HCEC 1CT (cell line): ENCODE data around the gene NAV3.
A peak's percentile ranks its signal among the peaks of the same experiment; 100 is the strongest.

Source experiments
- DNase-seq: peaks from one replicate; pipeline ENCODE4 v3.0.0-alpha.2; 2017

Gene NAV3

DNA sequence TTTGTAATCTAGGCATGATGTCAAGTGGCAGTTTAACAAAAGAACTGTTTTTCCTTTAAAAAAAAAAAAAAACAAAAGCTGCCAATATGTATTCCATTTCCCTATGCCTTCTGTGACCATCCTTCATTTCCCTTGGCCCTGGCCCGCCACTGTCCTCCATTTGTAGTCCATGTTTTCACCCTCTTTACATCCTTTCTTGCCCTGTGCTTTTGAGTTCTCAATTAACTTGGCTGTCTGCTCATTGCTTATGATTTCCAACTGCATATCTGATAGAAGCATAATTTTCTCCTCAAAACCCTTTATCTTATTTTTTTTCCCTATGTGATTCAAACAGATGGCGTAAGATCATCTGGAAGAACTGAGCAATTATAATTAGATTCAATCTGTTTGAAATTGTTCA is 297.5 kb downstream of the NAV3 start:
- no peak for DNase-seq

DNA sequence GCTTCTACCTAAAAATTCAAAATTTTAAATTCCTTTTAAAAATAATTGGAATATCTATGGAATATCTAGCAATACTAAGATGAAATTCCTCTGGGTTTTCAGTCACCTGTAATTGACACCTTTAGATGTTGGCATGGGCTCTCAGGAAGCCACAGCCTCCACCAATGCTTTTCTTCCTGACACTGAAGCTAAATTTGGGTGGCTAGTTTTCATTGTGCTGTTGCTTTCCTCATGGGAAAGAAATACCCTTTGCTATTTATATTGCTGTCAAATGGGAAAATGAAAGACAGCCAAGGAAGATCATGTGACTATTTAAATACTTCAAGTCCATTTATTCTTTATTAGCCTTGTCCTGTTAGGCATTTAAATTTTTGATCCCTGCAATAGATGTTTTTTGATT is 313.0 kb downstream of the NAV3 start:
- no peak for DNase-seq

DNA sequence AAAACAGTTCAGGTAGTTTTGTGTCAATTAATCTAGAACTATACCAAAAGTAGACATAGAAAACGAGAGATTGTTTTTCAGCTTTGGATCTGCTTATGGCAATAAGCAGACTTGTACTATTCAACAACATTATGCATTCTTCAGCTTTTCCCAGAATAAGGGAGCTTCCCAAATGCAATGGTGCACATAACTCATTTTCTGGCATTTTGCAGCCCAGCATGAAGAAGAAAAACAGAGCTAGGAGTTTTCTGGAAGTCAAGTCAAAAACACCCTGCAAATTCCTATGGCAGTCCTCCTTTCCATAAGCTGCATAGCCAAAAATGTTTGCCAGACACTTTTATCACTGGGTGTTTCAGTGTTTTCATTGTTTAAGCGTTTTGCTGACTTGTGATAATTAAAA is 314.7 kb downstream of the NAV3 start:
- no peak for DNase-seq

DNA sequence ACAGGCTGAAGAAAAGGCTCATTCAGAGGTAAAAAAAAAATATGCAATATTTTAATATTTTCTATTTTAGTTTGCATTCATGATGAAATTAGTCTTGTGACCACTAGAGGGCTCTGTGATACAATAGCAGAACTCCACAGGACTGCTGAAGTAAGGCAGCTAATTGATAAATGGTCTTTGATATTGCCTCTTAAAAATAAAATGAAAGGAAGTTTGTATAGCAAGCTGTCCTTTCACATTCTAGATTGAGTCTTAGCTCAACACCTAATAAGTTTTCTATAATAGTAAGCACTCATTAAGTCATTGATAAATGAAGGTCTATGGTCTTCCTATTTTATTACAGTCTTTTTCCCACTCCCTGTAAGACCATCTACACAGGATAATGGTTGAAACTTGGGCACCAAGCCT is 315.7 kb downstream of the NAV3 start:
- DNase-seq: peak; percentile 47

DNA sequence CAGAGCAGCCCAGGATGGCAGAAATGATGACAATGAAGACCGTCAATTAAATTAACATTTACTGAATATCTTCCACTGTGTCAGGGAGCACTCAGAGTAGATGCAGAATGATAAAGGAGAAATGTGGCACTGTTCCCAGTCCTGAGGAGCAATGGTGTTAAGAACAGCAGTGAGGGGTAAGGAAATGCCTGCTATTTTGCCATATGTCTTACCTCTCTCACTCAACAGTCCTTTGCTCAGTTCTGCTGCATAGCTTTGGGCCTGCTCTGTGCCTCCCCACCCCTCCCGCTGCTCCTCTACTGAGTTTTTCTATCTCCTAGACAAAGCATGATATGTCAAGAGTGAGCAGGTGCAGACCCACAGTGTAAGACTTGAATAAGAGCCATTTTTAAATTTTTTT is 318.8 kb downstream of the NAV3 start:
- DNase-seq: no peak

DNA sequence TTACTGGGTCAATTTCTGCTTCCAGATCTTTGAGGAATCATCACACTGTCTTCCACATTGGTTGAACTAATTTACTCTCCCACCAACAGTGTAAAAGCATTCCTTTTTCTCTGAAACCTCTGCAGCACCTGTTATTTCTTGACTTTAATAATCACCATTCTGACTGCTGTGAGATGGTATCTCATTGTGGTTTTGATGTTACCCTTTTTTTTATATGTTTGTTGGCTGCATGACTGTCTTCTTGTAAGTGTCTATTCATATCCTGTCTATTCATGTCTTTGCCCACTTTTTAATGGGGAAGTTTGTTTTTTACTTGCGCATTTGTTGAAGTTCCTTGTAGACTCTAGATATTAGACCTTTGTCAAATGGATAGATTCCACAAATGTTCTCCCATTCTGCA is 324.9 kb downstream of the NAV3 start:
- DNase-seq: no peak

DNA sequence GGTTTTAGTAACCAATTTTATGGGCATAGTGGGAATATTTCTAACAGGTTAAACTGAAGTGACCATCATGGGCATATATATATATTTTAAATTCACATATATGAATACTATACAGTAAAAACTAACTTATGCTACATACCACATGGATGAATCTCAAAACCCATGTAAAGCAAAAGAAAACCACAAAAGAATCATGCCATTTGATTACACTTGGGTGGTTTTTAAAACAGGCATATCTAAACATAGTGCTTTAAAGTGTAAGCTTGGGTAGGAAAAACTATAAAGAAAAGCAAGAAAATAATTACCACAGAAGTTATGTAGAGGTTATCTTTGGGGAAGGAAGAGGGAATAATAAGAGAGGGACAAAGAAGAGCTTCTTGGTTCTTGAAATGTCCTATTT is 326.1 kb downstream of the NAV3 start:
- DNase-seq: no peak

DNA sequence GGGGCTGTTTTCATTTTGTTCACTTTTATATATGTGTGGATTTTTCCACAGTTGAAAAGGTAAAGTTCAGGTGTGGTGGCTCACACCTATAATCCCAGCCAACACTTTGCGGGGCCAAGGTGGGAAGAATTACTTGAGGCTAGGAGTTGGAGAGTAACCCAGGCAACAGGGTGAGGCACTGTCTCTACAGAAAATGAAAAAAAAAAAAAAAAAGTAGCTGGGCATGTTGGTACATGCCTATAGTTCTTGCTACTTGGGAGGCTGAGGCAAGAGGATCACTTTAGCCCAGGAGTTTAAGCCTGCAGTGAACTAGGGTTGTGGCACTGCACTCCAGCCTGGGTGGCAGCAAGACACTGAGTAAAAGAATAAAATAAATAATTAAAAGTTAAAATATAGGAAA is 326.5 kb downstream of the NAV3 start:
- no peak for DNase-seq

DNA sequence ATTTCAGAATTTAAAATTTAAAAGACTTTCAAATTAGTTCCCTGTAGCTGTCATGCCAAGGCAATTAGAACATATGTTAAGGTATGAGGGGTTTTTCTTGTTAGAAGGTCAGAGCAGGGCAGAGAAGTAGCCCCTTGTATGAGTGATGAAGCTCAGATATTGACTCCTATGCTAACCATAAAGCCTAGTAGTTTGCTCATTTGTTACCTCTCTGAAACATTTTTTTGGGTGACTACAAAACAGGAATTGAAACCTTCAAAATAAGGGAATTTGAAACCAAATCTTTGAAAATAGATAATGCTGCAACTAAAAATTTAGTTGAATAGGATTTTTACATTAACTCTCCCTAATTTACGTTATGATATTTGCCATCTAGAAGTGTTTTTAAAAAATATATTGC is 333.5 kb downstream of the NAV3 start:
- no peak for DNase-seq

DNA sequence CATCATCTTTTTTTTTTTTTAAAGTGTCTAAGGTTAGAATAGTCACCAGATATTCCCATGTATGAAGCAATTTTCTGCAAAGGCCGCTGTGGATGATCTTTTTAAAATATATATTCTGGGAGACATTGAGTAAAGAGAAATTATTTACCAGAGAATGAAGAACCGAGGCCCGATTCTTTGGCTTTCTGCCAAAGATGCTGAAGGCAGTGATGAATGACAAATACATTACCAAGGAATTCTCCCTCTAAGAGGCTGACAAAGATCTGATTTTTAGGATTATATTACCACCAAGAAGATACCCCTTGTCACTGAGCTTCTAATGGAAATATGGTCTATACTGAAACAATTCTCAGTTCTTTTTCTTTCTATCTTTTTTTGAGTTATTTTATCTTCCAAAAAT is 336.8 kb downstream of the NAV3 start:
- DNase-seq: no peak

DNA sequence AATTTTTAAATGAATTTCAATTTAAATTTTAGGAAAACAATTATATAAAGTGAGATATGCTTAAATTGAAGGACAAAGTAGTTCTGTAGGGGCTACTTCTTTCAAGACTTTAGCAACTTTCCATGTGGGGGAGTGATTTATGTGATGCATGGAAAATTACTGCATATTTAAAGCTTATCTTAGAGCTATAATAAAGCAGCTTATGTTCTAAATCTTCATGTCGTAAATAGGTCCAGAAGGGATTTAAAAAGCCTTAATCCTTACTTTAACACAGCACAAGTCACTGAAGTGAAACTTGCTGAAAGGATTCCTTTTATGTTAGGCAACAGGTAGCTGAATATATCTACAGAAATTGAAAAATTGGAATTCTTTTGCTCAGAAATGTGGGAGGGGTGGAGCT is 340.4 kb downstream of the NAV3 start:
- DNase-seq: no peak

DNA sequence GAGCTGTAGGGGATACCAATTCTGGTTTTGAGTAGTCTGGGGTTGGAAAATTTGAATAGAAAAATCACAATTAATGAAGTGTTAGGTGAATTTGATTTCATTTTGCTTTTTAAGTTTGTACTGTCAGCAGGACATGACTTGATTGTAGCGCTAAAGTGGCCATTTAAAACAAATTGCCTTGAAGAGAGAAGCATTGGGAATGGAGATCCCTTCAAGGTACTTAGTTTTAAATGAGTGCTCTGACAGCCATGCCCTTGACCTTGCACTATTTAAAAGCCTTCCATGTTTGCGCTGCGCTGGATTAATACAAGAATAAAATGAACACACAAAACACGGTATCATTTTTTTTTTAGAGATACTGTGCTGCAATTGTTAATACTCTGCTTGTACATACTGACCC is 345.9 kb downstream of the NAV3 start:
- no peak for DNase-seq

DNA sequence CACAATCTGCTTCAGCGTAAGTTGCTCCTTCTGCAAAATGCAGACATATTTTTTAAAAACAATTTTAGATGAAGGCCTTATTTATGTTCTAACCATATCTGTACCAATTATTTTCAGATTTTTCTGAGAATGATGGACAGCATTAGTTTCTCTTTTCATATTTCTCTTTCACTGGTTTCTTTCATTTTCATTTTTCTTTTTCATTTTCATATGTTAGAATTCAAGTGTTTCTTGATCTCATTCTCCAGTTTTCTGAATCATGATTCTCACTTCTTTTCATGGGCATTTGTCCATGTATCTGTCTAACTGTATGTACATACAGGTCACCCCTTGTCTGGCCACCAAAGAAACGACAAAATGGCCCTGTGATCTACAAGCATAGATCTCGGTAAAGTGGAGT is 346.6 kb downstream of the NAV3 start:
- DNase-seq: no peak

DNA sequence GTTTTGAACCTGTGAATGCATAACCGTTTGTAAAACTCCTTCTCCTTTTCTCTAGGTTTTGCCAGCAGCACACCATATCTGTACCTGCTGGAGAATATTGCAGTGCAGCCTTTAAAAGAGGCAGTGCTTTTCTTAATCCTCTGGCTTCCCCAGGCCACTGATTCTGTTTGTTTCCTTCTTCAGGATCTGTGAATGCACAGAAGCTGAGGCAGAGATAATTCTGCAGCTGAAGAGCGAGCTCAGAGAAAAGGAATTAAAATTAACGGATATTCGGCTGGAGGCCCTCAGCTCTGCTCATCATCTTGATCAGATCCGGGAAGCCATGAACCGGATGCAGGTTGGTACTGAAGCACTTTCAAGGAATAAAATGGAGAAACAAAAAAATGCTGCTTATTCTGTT is 348.7 kb downstream of the NAV3 start:
- no peak for DNase-seq

DNA sequence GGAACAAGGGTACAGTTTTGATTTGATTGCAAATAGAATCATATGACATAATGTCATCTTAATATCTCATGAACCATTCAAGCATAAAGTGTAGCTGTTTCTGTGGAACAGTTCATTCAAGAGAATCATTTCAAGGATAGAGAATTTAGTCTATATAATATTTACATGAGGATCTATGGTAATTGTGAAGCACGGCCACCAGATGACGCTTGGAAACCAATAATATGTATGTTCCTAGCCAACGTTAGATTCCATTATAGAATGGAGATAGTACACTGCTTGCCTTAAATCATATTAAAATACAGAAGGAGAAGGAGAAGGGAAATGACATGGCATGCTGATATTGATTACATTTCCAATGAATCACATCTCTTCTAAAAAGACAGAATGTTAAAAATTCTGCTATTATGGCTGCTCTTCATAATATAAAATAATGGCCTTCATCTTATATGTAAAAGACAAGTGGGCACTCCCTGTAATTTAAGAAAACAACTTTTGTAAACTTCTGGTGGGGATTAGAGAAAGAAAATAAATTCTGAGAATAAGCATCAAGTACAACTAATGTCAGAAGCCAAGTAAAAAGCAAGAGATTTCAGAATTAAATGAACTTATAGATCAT is 351.0 kb downstream of the NAV3 start:
- peak; percentile 56 for DNase-seq

DNA sequence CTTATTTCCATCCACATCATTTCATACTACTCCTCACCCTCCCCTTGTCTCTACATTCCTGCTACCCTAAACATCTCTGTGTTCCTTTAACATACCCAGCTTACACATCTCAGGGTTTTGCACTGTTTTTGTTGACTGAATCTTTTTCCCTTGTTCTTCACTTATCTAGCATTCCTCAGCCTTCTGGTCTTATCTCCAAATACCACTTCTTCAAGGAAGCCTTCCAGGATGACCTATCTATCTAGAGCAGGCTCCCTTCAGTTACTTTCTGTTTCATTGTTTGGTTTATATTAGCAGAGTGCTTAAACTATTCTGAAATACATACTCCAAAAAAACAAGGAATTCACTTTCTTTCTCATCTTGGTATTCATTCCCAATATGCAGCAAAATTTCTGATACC is 353.1 kb downstream of the NAV3 start:
- no peak for DNase-seq

DNA sequence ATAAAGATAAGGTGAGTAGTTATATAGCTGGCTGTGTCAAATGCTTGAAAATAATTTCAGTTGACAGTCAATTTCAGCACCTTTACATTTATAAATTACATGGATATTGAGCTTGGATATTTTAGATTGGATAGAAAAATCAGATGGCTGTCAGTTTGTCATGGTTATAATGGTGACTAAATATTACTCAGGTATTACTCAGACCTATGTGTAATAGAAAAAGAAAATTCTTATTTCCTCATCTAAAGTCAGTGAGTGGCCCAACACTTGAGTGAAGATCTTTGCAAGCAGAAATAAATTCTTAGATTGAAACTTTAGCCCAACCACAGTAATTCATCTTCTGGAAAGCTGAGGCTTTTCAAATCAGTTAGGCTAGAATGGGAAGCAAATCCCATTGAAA is 354.4 kb downstream of the NAV3 start:
- DNase-seq: peak; percentile 88

DNA sequence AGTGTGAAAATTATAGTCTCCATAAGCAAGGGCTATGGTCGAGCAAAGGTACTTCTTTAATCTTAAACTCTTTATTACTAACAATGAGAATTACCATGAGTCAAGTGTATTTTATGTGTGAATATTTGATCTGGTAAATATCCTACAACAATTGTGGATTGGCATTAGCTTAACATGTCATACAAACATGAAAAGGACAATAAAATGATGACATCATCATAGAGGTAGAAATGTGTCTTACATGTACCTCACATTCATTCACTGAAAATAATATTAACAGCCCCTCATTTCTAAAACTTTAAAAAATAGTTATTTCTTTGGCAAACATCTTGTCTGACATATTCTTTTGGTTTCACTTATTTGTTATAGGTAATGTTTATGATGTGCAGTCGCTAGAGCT is 355.0 kb downstream of the NAV3 start:
- DNase-seq: no peak

DNA sequence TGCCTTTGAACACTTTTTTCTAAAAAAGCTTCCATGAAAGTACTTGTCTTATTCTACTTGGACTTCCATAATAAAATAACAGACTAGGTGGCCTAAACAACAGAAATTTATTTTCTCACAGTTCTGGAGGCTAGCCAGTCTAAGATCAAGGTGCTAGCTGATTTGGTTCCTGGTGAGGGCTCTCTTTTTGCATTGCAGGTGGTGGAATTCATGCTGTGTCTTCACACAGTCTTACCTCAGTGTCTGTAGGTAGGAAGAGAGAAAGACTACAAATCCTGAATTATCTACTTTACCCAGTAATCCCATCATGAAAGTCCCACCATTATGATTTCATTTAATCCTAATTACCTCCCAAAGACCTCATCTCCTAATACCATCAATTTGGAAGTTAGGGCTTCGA is 356.0 kb downstream of the NAV3 start:
- DNase-seq: no peak

DNA sequence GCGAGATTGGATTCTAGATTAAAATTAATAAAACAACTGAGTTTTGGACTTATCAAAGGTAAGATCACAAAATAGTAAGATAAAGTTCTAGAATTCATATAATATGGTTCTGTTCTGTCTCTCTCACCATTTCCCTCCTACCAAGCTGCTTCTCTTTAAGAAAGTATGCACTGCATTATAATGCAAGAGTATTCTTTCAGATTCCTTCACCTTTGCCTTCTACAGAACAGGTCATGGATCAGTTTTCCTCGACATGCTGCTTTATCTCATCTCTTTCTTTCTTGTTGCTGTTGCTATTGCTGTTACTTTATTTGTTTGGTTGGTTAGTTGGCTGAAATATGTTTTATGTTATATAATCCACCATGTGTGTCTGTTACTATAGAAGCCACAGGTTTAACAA is 357.0 kb downstream of the NAV3 start:
- DNase-seq: no peak

DNA sequence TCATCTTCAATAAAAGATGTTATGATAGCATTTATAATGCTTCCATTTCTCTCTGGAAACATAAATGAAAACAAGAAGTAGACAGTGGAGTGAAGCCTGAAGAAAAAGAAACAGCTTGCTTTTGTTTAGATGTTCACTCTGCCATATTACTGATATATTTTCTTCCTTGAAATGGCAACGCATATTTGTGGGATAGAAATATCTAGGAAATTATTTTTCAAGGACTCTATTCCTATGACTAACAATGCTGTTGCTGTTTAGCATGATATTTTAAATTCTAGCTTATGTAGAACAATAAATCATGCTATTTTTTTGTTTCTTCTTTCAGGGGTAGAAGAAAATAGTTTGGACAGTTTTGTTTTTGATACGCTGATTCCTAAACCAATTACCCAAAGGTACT is 359.0 kb downstream of the NAV3 start:
- peak; percentile 62 for DNase-seq

DNA sequence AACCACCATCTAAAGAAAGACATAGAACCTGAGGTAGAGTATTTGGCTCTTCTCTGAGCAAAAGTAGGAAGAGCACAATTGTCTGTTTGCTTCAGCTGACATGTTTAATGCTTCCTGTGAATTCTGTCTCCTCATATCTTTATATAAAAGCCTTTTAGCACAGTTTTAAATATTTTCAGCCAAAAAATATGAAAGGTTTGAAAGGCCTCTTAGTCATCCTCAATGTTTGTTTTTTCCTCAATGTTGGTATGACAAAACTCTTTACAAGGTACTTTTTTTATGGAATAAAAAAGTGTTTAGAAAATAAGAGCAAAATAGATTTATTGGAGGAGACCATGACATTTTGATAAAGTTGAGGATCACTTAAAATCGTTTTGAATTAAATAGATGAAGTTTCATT is 360.9 kb downstream of the NAV3 start:
- DNase-seq: peak; percentile 76

DNA sequence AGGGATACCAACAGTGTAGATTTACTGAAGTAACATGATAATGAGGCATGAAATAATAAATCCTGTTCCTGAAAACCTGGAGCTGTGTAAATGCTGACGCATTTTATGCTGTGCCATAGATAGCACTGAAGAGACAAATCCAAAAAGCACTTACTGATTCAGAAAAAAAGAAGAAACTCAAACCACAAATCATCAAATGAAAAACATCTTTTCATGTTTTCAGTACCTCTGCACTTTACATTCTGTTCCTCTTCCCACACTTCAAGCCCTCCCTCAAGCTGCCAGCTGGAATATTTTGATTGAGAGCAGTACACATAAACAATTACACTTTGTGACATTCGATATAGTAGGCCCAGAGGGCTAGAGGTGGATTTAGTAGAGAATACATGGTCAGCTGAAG is 362.3 kb downstream of the NAV3 start:
- DNase-seq: peak; percentile 71

DNA sequence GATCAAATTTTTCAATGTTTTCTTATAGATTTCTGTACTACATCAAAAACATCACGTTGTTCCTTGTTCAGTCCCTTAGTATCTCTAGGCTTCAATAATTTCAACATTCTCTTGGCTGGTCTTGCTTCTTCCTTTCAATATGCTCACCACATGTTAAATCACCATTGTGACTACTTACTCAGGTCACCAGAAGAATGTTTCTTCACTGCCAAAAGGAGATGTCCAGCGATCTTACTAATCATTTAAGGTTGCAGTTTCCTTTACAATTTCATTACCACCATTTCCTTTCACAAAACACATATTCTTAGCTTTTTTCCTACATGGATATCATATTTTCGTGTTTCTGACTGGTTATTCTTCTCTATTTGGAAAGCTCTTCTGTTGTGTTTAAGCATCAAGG is 363.8 kb downstream of the NAV3 start:
- peak; percentile 99 for DNase-seq

DNA sequence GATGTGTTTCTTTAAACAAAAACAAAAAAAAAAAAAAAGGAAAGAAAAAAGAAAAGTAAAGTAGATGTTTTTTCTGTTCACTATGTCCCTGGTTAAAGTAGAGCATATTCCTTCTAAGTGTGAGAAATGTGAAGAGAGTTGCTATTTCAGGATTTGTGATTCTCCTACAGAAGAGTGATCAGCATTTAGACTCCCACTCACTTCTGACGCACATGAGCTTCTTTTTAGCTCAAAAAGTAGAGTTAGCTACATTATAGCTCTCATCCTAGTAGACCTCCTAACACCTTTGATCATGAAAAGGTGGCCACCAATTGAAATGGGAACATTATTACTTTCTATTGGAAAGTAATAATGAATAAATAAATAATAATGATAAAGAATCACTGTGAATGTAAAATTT is 368.2 kb downstream of the NAV3 start:
- DNase-seq: no peak

DNA sequence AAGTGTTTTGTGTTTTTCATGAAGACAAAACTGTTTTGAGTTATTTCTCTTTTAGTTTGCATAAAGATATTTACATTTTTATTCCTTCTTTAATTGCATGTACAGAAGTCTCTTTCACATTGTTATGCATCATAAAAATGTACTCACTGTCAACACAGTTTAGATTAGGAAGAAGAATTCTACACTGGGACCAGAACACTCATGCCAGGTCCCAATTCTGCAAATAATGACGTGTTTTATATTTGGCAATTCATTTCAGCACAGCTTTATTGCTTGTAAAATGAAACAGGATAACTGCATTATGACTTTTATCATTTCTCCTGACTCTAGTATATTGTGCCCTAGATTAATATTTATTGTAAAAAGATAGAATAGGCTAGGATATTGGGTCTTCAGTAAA is 369.2 kb downstream of the NAV3 start:
- no peak for DNase-seq
